Dendritic cell treated with granulocyte-macrophage colony-stimulating factor and Interleukin-4, amounts not matched to agents 40 ng/mL and 50 ng/mL, for 4 days (primary cell): ENCODE results near the gene PTPRD.

Source experiments
- H3K27ac Mint-ChIP-seq: one replicate; pipeline ENCODE4 v1.8.0; 2022; ENCODE audit warnings: mild to moderate bottlenecking, mixed read lengths
- H3K27me3 Mint-ChIP-seq: one replicate; pipeline ENCODE4 v1.8.0; 2022; ENCODE audit warnings: mild to moderate bottlenecking, mixed read lengths
- H3K36me3 Mint-ChIP-seq: one replicate; pipeline ENCODE4 v1.8.0; 2022; ENCODE audit warnings: low read depth, mixed read lengths
- H3K4me1 Mint-ChIP-seq: one replicate; pipeline ENCODE4 v1.8.0; 2022; ENCODE audit warnings: low read depth, mixed read lengths
- H3K4me3 Mint-ChIP-seq: one replicate; pipeline ENCODE4 v1.8.0; 2022; ENCODE audit warnings: mild to moderate bottlenecking, moderate library complexity, mixed read lengths
- H3K9me3 Mint-ChIP-seq: one replicate; pipeline ENCODE4 v1.8.0; 2022; ENCODE audit warnings: mixed read lengths
- intact Hi-C: fragments of 100-400 bp; cut with micrococcal nuclease; formaldehyde crosslinking; loops from one replicate; pipeline ENCODE4 v1.15.0; 2022

The PTPRD gene

DNA sequence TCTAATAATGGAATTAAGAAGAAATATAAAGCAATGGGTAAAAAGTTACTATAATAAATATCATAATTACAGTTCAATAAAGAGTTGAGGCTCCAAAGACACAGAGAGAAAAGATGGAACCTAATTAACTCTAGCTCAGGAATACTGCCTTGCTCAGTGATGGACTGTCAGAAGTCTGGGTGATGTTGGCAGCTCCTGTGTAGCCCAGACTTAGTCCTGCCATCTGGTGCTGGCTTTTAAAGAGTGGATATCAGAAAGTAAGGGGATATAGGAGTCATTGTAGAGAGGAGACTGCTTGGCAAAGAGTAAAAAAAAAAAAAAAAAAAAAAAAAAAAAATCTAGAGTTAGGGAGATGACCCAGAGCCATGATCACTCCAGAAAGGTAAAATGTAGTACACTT lies 2261.4 kb downstream of the PTPRD start:
- Mint-ChIP-seq H3K9me3 (no peaks in the 10 kb centered on the region), H3K27me3 (no peaks in the 10 kb centered on the region), H3K27ac (no peak overlapping the region), H3K4me3 (no peak overlapping the region), H3K4me1 (no peaks in the 10 kb centered on the region), H3K36me3 (no peaks in the 10 kb centered on the region)
- intact Hi-C loops, result no loop called here

- Mint-ChIP-seq H3K4me1 (no peaks in the 10 kb centered on the region), H3K36me3 (no peaks in the 10 kb centered on the region), H3K27me3 (no peaks in the 10 kb centered on the region)
These were observed 2262.9 kb downstream of the PTPRD start for GRCh38 chr9:8349901-8350300.

DNA sequence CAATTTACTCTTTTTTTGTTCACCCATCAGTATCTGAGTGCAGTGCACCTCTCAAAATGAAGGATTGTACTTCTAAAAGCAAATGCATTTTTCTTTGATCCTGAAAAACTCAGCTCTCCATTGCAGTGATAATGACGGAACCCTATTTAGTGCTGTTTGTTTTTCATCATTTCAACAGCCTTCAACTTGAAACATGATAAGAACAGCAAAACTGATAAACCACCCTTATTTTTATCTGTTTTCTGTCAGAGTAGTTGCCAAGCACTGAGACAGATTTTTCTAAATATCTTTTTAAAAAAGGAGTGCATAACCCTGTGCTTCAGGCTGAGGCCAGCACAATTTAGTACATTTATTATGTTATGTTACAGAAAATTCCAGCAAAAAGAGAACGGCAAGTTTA lies 2263.4 kb downstream of the PTPRD start:
- no peaks in the 10 kb centered on the region for H3K4me1 Mint-ChIP-seq
- no peaks in the 10 kb centered on the region for H3K27me3 Mint-ChIP-seq
- H3K36me3 Mint-ChIP-seq, result no peaks in the 10 kb centered on the region
- no peak overlapping the region for H3K4me3 Mint-ChIP-seq
- no peaks in the 10 kb centered on the region for H3K9me3 Mint-ChIP-seq
- intact Hi-C loops, result no loop called here
- H3K27ac Mint-ChIP-seq, result no peak overlapping the region

More at GRCh38 chr9:8349901-8350300, 2262.9 kb downstream of the PTPRD start:
- H3K4me3 Mint-ChIP-seq, result no peak overlapping the region
- intact Hi-C loops, result no loop called here
- no peaks in the 10 kb centered on the region for H3K9me3 Mint-ChIP-seq
- no peak overlapping the region for H3K27ac Mint-ChIP-seq

- no peaks in the 10 kb centered on the region for H3K9me3 Mint-ChIP-seq
- H3K4me1 Mint-ChIP-seq, result no peaks in the 10 kb centered on the region
- H3K4me3 Mint-ChIP-seq, result no peak overlapping the region
- H3K27ac Mint-ChIP-seq, result no peak overlapping the region
- no peaks in the 10 kb centered on the region for H3K36me3 Mint-ChIP-seq
- no peaks in the 10 kb centered on the region for H3K27me3 Mint-ChIP-seq
- intact Hi-C loops, result no loop called here
These were observed 2264.0 kb downstream of the PTPRD start for GRCh38 chr9:8348756-8349155.

DNA sequence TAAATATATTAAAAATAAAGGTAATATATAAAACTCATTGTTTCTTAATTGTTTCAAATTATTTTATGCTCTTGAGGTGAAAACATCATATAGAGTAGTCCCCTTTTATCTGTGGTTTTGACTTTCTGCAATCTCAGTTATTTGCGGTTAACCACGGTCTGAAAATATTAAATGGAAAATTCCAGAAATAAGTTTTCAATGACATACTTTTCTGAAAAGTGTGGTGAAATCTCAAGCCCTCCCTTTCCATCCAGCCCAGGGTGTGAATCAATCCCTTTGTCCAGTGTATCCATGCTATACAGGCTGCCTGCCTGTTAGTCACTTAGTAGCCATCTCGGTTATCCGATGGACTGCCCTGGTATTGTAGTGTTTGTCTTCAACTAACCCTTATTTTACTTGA lies 2266.5 kb downstream of the PTPRD start:
- H3K27ac Mint-ChIP-seq, result no peak overlapping the region

GRCh38 chr9:8338767-8339510 lies 2273.9 kb downstream of the PTPRD start:
- Mint-ChIP-seq H3K27ac (no peak overlapping the region), H3K9me3 (peaks cover 6% of the 10 kb centered on the region), H3K4me3 (no peak overlapping the region), H3K36me3 (no peaks in the 10 kb centered on the region), H3K4me1 (no peaks in the 10 kb centered on the region), H3K27me3 (no peaks in the 10 kb centered on the region)
- intact Hi-C loops, result no loop called here

More for the DNA sequence above, 2266.5 kb downstream of the PTPRD start:
- H3K27me3 Mint-ChIP-seq, result no peaks in the 10 kb centered on the region
- intact Hi-C loops, result no loop called here
- H3K36me3 Mint-ChIP-seq, result no peaks in the 10 kb centered on the region
- no peak overlapping the region for H3K4me3 Mint-ChIP-seq
- H3K4me1 Mint-ChIP-seq, result no peaks in the 10 kb centered on the region
- no peaks in the 10 kb centered on the region for H3K9me3 Mint-ChIP-seq

GRCh38 chr9:8337834-8338766 lies 2274.7 kb downstream of the PTPRD start:
- Mint-ChIP-seq H3K27ac (no peak overlapping the region), H3K4me1 (no peaks in the 10 kb centered on the region), H3K9me3 (peaks cover 9% of the 10 kb centered on the region), H3K4me3 (no peak overlapping the region), H3K36me3 (no peaks in the 10 kb centered on the region), H3K27me3 (no peaks in the 10 kb centered on the region)
- intact Hi-C loops, result no loop called here

DNA sequence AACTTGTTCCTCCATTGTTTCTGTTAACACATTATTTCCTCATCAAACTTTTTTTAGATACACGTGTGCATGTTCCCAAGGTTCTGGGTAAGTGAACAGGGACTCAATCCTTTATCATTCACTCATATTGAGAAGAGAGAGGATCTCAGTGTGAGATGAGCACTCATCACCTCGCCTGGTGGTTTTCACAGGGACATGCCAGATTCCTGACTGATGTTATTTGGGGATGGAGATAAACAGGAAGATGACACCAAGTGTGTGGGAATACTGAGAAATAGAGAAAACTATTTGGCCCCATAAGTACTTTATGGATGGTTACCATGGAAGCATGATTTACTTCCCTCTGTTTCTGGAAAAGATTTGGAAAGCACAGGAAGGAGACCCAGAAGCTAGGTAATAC lies 2279.9 kb downstream of the PTPRD start:
- intact Hi-C loops, result no loop called here
- H3K9me3 Mint-ChIP-seq, result peaks cover 36% of the 10 kb centered on the region
- no peak overlapping the region for H3K4me3 Mint-ChIP-seq
- H3K27ac Mint-ChIP-seq, result no peak overlapping the region
- H3K4me1 Mint-ChIP-seq, result no peaks in the 10 kb centered on the region
- no peaks in the 10 kb centered on the region for H3K27me3 Mint-ChIP-seq
- no peaks in the 10 kb centered on the region for H3K36me3 Mint-ChIP-seq

- Mint-ChIP-seq H3K4me1 (no peaks in the 10 kb centered on the region), H3K4me3 (no peak overlapping the region), H3K27me3 (no peaks in the 10 kb centered on the region), H3K36me3 (no peaks in the 10 kb centered on the region), H3K27ac (no peak overlapping the region), H3K9me3 (peaks cover 42% of the 10 kb centered on the region)
- intact Hi-C loops, result no loop called here
These were observed 2280.5 kb downstream of the PTPRD start for GRCh38 chr9:8332331-8332650.

DNA sequence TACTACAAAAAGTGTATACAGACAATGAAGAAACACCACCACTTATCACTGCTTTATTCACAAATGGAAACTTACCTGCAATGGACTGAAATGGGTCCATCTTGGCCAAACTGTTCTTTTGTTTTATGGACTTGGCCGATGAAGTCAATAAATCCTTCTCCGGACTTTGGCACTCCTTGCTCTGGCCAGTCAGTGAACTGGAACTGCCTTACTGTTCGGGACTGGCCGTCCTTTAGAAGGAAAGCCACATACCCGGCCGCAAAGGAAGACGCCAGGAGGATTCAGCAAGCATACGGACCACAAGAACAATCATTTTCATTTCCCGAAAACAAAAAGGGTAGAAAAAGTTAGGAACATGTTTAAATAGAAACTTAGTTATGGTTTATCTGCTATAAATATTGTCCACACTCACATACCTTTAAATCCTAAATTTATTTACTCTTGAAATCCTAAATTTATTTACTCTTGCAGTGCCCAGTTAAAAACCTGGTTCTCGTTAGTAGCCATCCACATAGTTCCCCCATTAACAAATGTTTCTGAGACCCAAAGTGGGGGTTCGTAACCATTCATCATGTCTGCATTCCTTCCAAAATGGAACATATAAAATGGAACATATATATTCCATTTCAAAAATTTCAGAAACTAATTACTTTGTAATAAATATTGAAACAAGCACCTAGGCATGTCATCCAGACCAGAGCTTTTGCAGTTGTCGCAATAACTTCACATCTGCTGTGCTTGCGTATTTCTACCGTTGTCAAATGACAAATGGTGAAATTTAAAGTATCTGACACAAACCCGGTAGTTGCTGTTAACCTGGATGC lies 2281.1 kb downstream of the PTPRD start:
- Mint-ChIP-seq H3K36me3 (no peaks in the 10 kb centered on the region), H3K4me3 (no peak overlapping the region), H3K27me3 (no peaks in the 10 kb centered on the region), H3K9me3 (peaks cover 46% of the 10 kb centered on the region), H3K4me1 (no peaks in the 10 kb centered on the region), H3K27ac (no peak overlapping the region)
- intact Hi-C loops, result no loop called here

- Mint-ChIP-seq H3K27ac (no peak overlapping the region), H3K36me3 (no peaks in the 10 kb centered on the region), H3K4me3 (no peak overlapping the region), H3K9me3 (peaks cover 46% of the 10 kb centered on the region), H3K4me1 (no peaks in the 10 kb centered on the region), H3K27me3 (no peaks in the 10 kb centered on the region)
- intact Hi-C loops, result no loop called here
These were observed 2283.1 kb downstream of the PTPRD start for GRCh38 chr9:8329561-8330283.

GRCh38 chr9:8315211-8315610 lies 2297.6 kb downstream of the PTPRD start:
- peaks cover 9% of the 10 kb centered on the region for H3K9me3 Mint-ChIP-seq
- H3K27ac Mint-ChIP-seq, result no peak overlapping the region
- no peaks in the 10 kb centered on the region for H3K4me1 Mint-ChIP-seq
- intact Hi-C loops, result no loop called here
- H3K36me3 Mint-ChIP-seq, result no peaks in the 10 kb centered on the region
- no peaks in the 10 kb centered on the region for H3K27me3 Mint-ChIP-seq
- H3K4me3 Mint-ChIP-seq, result no peak overlapping the region

GRCh38 chr9:8309258-8309657 lies 2303.5 kb downstream of the PTPRD start:
- peaks cover 26% of the 10 kb centered on the region for H3K9me3 Mint-ChIP-seq
- intact Hi-C loops, result no loop called here

More at GRCh38 chr9:8309258-8309657, 2303.5 kb downstream of the PTPRD start:
- Mint-ChIP-seq H3K36me3 (no peaks in the 10 kb centered on the region), H3K27ac (no peak overlapping the region), H3K4me3 (no peak overlapping the region), H3K4me1 (no peaks in the 10 kb centered on the region), H3K27me3 (no peaks in the 10 kb centered on the region)
